GM19193 (cell line): ENCODE results near the gene GRAPL.
"Not testable (repeated sequence)": the region's sequence is repeated elsewhere in the genome, so short reads cannot be mapped to it uniquely, and the experiment has no call there.

Experiments used
- POLR2A ChIP-seq: IDR thresholded peaks from 4 replicates; pipeline ENCODE4 v1.6.1; 2011; ENCODE audit not compliant: insufficient read depth, insufficient read length; ENCODE audit errors: extremely low read depth

Gene GRAPL

GRCh38 chr17:19127148-19127980, at the start of gene GRAPL:
GRAPL (plus strand) TSS chr17:19127589; CDS start chr17:19127620, 31 bp downstream.
- not testable (repeated sequence) for TF ChIP-seq POLR2A
